HepG2 (cell line): ENCODE results near the gene TCAIM. TPM values are rescaled to one million over a fixed set of nuclear protein-coding genes. Genes with fewer than 3 reads are reported as not detected.

Experiments
- ARNT ChIP-seq: fragments of 450-650 bp; IDR thresholded peaks from 2 replicates; pipeline ENCODE4 v1.6.1; 2017
- MED13 ChIP-seq: sonication (generic); formaldehyde crosslinking; IDR thresholded peaks from 2 replicates; pipeline ENCODE4 v1.5.0; 2020; ENCODE audit warnings: missing genetic modification reagents
- NPAS2 ChIP-seq: sonication (generic); formaldehyde crosslinking; IDR thresholded peaks from 2 replicates; pipeline ENCODE4 v1.8.0; 2022; ENCODE audit warnings: mild to moderate bottlenecking, missing genetic modification reagents, borderline replicate concordance
- NR2F6 ChIP-seq, 2 experiments: IDR thresholded peaks; 2 replicates each; pipeline ENCODE4 v1.6.1; 2016; ENCODE audit warnings: antibody characterized with exemption in 1 of 2, mild to moderate bottlenecking in 1 of 2
- SAP130 ChIP-seq: IDR thresholded peaks from 2 replicates; pipeline ENCODE4 v1.6.1; 2016; ENCODE audit warnings: low read depth
- SP1 ChIP-seq, 2 experiments: fragments of 450-650 bp in 1 of 2; sonication (generic) in 1 of 2; formaldehyde crosslinking in 1 of 2; IDR thresholded peaks; 2 replicates each; pipeline versions ENCODE4 v1.4.0 to v1.6.1; 2016 to 2020; ENCODE audit warnings: missing genetic modification reagents in 1 of 2
- ZNF136 ChIP-seq: sonication (generic); formaldehyde crosslinking; IDR thresholded peaks from 2 replicates; pipeline ENCODE4 v1.8.1; 2022; ENCODE audit warnings: low read depth, mild to moderate bottlenecking, moderate library complexity, missing genetic modification reagents
- ZNF260 ChIP-seq: sonication (generic); formaldehyde crosslinking; IDR thresholded peaks from 2 replicates; pipeline ENCODE4 v1.4.0; 2020; ENCODE audit warnings: missing genetic modification reagents, low read depth, mild to moderate bottlenecking, borderline replicate concordance
- ZNF33A ChIP-seq: sonication (generic); formaldehyde crosslinking; IDR thresholded peaks from 2 replicates; pipeline ENCODE4 v1.5.1; 2020; ENCODE audit warnings: missing genetic modification reagents, mild to moderate bottlenecking, moderate library complexity, borderline replicate concordance
- ZNF446 ChIP-seq: sonication (generic); formaldehyde crosslinking; IDR thresholded peaks from 2 replicates; pipeline ENCODE4 v1.5.0; 2020; ENCODE audit warnings: mild to moderate bottlenecking, missing genetic modification reagents
- ZNF572 ChIP-seq: sonication (generic); formaldehyde crosslinking; IDR thresholded peaks from 2 replicates; pipeline ENCODE4 v1.5.1; 2020; ENCODE audit warnings: mild to moderate bottlenecking, missing genetic modification reagents
- polyA plus RNA-seq, 8 experiments: library from polyadenylated mRNA; depleted of rRNA in 3 of 8; stranded (reverse) in 7 of 8; unstranded in 1 of 8; fragments of >200 nt; fragmentation: Illumina TruSeq in 4 of 8; extraction: Trizol in 4 of 8; gene quantifications; 2 replicates each; pipeline versions ENCODE4 v1.2.1 to v1.2.3, GENCODE V29; 2011 to 2016; ENCODE audit warnings: low read depth in 4 of 8, missing spikeins in 1 of 8, mixed read lengths in 1 of 8; ENCODE audit not compliant: insufficient read depth in 1 of 8
- total RNA-seq, 5 experiments: library from RNA; depleted of rRNA; stranded (reverse); fragments of >200 nt; fragmentation: Illumina TruSeq; extraction: Trizol; gene quantifications; 2 replicates each; pipeline ENCODE4 v1.2.3, GENCODE V29; 2016; ENCODE audit warnings: low read depth in 1 of 5
- TF ChIP-seq, protein P1 (sequence below): sonication (generic); formaldehyde crosslinking; IDR thresholded peaks from 2 replicates; pipeline ENCODE4 v1.5.0; 2020; ENCODE audit warnings: mild to moderate bottlenecking, low read depth, missing genetic modification reagents, borderline replicate concordance
- TF ChIP-seq, protein P2 (sequence below): sonication (generic); formaldehyde crosslinking; IDR thresholded peaks from 2 replicates; pipeline ENCODE4 v1.4.0; 2020; ENCODE audit warnings: low read depth, mild to moderate bottlenecking, missing genetic modification reagents
- TF ChIP-seq, protein P3 (sequence below): sonication (generic); formaldehyde crosslinking; IDR thresholded peaks from 2 replicates; pipeline ENCODE4 v1.4.0; 2020; ENCODE audit warnings: missing genetic modification reagents, borderline replicate concordance
- TF ChIP-seq, protein P4 (sequence below): sonication (generic); formaldehyde crosslinking; IDR thresholded peaks from 2 replicates; pipeline ENCODE4 v1.4.0; 2020; ENCODE audit warnings: low read depth, missing genetic modification reagents

The TCAIM gene
- total and polyA plus RNA-seq, 2 of the 13 experiments (the other 11 are each of a cell fraction or from before 2014, with no cell fraction given), result 16.9 to 22.6 TPM

DNA sequence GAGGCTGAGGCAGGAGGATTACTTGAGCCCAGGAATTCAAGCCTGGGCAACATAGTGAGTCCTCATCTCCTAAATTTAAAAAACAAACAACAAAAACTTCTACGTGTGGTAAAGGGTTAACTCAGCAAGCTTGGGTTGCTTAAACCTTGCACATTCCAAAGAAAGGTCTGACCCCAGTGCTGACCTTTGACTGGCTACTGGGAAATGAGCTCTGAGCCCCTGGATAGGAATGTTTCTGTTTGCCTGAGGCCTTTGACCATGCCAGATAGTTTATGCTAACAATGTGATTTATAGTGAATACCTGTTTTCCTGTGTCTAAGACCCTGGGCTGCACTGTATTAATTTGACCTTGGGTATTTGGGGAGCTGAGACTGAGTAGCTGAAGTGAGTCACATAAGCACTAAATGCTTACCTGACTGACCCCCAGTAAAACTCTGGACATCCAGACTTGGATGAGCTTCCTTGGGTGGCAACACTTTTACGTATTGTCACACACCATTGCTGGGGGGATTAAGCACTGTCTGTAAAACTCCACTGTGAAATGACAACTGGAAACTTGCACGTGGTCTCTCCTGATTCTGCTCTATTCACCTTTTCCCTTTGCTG lies 20.7 kb downstream of the TCAIM start (continued):
- TF ChIP-seq ZNF446, result no peak
- TF ChIP-seq ZNF136 (CRISPR knock-in tag), result no peak
- TF ChIP-seq SAP130 (CRISPR knock-in tag), result peak; percentile 82
- TF ChIP-seq, protein P1, sequence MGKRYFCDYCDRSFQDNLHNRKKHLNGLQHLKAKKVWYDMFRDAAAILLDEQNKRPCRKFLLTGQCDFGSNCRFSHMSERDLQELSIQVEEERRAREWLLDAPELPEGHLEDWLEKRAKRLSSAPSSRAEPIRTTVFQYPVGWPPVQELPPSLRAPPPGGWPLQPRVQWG (CRISPR knock-in tag), result no peak
- TF ChIP-seq, protein P2, sequence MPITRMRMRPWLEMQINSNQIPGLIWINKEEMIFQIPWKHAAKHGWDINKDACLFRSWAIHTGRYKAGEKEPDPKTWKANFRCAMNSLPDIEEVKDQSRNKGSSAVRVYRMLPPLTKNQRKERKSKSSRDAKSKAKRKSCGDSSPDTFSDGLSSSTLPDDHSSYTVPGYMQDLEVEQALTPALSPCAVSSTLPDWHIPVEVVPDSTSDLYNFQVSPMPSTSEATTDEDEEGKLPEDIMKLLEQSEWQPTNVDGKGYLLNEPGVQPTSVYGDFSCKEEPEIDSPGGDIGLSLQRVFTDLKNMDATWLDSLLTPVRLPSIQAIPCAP, result no peak
- no peak for TF ChIP-seq ZNF572
- no peak for TF ChIP-seq SP1 (IDR thresholded peaks at IDR 0.05)
- no peak for TF ChIP-seq SP1 (CRISPR knock-in tag; IDR thresholded peaks at IDR 0.05)
- TF ChIP-seq ARNT, result no peak
- 0 out of 2 replicates have a peak, but pooled peaks have one; percentile 11 for TF ChIP-seq MED13 (CRISPR knock-in tag)
- TF ChIP-seq NR2F6 (IDR thresholded peaks at IDR 0.05), result peak; percentile 100
- TF ChIP-seq NR2F6 (CRISPR knock-in tag; IDR thresholded peaks at IDR 0.05), result peak; percentile 100
- TF ChIP-seq, protein P3, sequence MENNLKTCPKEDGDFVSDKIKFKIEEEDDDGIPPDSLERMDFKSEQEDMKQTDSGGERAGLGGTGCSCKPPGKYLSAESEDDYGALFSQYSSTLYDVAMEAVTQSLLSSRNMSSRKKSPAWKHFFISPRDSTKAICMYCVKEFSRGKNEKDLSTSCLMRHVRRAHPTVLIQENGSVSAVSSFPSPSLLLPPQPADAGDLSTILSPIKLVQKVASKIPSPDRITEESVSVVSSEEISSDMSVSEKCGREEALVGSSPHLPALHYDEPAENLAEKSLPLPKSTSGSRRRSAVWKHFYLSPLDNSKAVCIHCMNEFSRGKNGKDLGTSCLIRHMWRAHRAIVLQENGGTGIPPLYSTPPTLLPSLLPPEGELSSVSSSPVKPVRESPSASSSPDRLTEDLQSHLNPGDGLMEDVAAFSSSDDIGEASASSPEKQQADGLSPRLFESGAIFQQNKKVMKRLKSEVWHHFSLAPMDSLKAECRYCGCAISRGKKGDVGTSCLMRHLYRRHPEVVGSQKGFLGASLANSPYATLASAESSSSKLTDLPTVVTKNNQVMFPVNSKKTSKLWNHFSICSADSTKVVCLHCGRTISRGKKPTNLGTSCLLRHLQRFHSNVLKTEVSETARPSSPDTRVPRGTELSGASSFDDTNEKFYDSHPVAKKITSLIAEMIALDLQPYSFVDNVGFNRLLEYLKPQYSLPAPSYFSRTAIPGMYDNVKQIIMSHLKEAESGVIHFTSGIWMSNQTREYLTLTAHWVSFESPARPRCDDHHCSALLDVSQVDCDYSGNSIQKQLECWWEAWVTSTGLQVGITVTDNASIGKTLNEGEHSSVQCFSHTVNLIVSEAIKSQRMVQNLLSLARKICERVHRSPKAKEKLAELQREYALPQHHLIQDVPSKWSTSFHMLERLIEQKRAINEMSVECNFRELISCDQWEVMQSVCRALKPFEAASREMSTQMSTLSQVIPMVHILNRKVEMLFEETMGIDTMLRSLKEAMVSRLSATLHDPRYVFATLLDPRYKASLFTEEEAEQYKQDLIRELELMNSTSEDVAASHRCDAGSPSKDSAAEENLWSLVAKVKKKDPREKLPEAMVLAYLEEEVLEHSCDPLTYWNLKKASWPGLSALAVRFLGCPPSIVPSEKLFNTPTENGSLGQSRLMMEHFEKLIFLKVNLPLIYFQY (CRISPR knock-in tag), result 0 out of 2 replicates have a peak, but pooled peaks have one; percentile 31
- no peak for TF ChIP-seq NPAS2 (CRISPR knock-in tag)
- TF ChIP-seq, protein P4, sequence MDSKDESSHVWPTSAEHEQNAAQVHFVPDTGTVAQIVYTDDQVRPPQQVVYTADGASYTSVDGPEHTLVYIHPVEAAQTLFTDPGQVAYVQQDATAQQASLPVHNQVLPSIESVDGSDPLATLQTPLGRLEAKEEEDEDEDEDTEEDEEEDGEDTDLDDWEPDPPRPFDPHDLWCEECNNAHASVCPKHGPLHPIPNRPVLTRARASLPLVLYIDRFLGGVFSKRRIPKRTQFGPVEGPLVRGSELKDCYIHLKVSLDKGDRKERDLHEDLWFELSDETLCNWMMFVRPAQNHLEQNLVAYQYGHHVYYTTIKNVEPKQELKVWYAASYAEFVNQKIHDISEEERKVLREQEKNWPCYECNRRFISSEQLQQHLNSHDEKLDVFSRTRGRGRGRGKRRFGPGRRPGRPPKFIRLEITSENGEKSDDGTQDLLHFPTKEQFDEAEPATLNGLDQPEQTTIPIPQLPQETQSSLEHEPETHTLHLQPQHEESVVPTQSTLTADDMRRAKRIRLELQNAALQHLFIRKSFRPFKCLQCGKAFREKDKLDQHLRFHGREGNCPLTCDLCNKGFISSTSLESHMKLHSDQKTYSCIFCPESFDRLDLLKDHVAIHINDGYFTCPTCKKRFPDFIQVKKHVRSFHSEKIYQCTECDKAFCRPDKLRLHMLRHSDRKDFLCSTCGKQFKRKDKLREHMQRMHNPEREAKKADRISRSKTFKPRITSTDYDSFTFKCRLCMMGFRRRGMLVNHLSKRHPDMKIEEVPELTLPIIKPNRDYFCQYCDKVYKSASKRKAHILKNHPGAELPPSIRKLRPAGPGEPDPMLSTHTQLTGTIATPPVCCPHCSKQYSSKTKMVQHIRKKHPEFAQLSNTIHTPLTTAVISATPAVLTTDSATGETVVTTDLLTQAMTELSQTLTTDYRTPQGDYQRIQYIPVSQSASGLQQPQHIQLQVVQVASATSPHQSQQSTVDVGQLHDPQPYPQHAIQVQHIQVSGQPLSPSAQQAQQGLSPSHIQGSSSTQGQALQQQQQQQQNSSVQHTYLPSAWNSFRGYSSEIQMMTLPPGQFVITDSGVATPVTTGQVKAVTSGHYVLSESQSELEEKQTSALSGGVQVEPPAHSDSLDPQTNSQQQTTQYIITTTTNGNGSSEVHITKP (CRISPR knock-in tag), result 0 out of 2 replicates have a peak, but pooled peaks have one; percentile 36
- no peak for TF ChIP-seq ZNF33A (CRISPR knock-in tag)
- no peak for TF ChIP-seq ZNF260 (CRISPR knock-in tag)
